RWPE1 (cell line): ENCODE data around the gene ZNF469.

ENCODE experiments used
- CTCF ChIA-PET: fragments of 350-600 bp; sonication (Branson Sonifier 250); formaldehyde crosslinking; extraction: SDS; loops from one replicate; lab custom pipeline; 2021; lab: Yijun Ruan, JAX
- POLR2A ChIA-PET: fragments of 400-600 bp; formaldehyde crosslinking; extraction: SDS; loops from one replicate; lab custom pipeline; 2020; ENCODE audit warnings: antibody characterized with exemption; ENCODE audit not compliant: low non-redundant PET; lab: Yijun Ruan, JAX
- DNase-seq: peaks from one replicate; pipeline ENCODE4 v3.0.0; 2012; ENCODE audit warnings: low spot score
- H3K27ac ChIP-seq: fragments of 450-650 bp; 2 replicates; pipeline ENCODE4 v1.5.1; 2017
- CTCF ChIP-seq: fragments of 450-650 bp; conservative IDR thresholded peaks from 2 replicates; pipeline ENCODE4 v1.5.1; 2017; ENCODE audit warnings: low read depth, mild to moderate bottlenecking

ZNF469 gene

GRCh38 chr16:88351491-88352101, 31.2 kb upstream of the ZNF469 start:
- no peak overlapping the region for H3K27ac ChIP-seq
- ChIA-PET POLR2A (no interaction called here), CTCF (no interaction called here)
- no peak for TF ChIP-seq CTCF
- DNase-seq: no peak

GRCh38 chr16:88352261-88353200, 30.2 kb upstream of the ZNF469 start:
- POLR2A ChIA-PET: no interaction called here
- DNase-seq: no peak
- TF ChIP-seq CTCF: no peak

GRCh38 chr16:88353232-88353631, 29.5 kb upstream of the ZNF469 start:
- CTCF ChIA-PET: no interaction called here
- TF ChIP-seq CTCF: no peak
- no peak for DNase-seq
- no peak overlapping the region for H3K27ac ChIP-seq
- POLR2A ChIA-PET: no interaction called here

More at GRCh38 chr16:88352261-88353200, 30.2 kb upstream of the ZNF469 start:
- no peak overlapping the region for H3K27ac ChIP-seq
- CTCF ChIA-PET: no interaction called here

GRCh38 chr16:88353691-88354090, 29.1 kb upstream of the ZNF469 start:
- no peak for DNase-seq
- POLR2A ChIA-PET: no interaction called here
- TF ChIP-seq CTCF: no peak
- CTCF ChIA-PET: interaction anchor here (0.6 kb wide), 1 partner anchor 1534 kb away, joined by 5 read pairs; no protein-coding TSS in a partner anchor
- H3K27ac ChIP-seq: no peak overlapping the region

GRCh38 chr16:88354229-88355092, 28.3 kb upstream of the ZNF469 start:
- DNase-seq: no peak
- ChIA-PET POLR2A (no interaction called here), CTCF (interaction anchor here (0.6 kb wide), 1 partner anchor 1533 kb away, joined by 5 read pairs; no protein-coding TSS in a partner anchor)
- no peak for TF ChIP-seq CTCF
- no peak overlapping the region for H3K27ac ChIP-seq

- no peak for TF ChIP-seq CTCF
- H3K27ac ChIP-seq: no peak overlapping the region
- POLR2A ChIA-PET: no interaction called here
- no peak for DNase-seq
- CTCF ChIA-PET: no interaction called here
Measured at GRCh38 chr16:88355093-88355388, 27.7 kb upstream of the ZNF469 start.
